ENCODE results near the gene HSH2D. TPM values are rescaled to one million over a fixed set of nuclear protein-coding genes. Genes with fewer than 3 reads are reported as not detected.
A peak's percentile ranks its signal among the peaks of the same experiment; 100 is the strongest.

Gene HSH2D
- total and polyA plus RNA-seq, 9 of the 15 experiments (the other 6 are each of a cell fraction or from before 2014, with no cell fraction given) = 0.03 to 1.1 (median 0.35) TPM; not detected in 1

- peak; percentile 98 for TF ChIP-seq MGA (IDR thresholded peaks at IDR 0.05)
- TF ChIP-seq HMGXB4 (CRISPR knock-in tag; IDR thresholded peaks at IDR 0.05) = 0 out of 2 replicates have a peak, but pooled peaks have one; percentile 64
- no peak for TF ChIP-seq HOXB6 (CRISPR knock-in tag; IDR thresholded peaks at IDR 0.05; ENCODE audit: borderline replicate concordance)
- TF ChIP-seq AFF1 (IDR thresholded peaks at IDR 0.05; ENCODE audit: low read depth in 1 of 2, partially characterized antibody in 2 of 2) = no peak
- peak; percentile 47; the same call in 1 of the 2 replicates for TF ChIP-seq NR4A1 (CRISPR knock-in tag; IDR thresholded peaks at IDR 0.05)
- peak; percentile 55; the same call in 1 of the 2 replicates for TF ChIP-seq NR4A1 (tag; IDR thresholded peaks at IDR 0.05)
- TF ChIP-seq CBX2 (IDR thresholded peaks at IDR 0.05; ENCODE audit: insufficient read depth, low read length, poor library complexity, severe bottlenecking) = no peak
- no peak for TF ChIP-seq ZNF217 (CRISPR knock-in tag; IDR thresholded peaks at IDR 0.05)
- TF ChIP-seq EP400 (IDR thresholded peaks at IDR 0.05) = peak; percentile 61
Measured at GRCh38 chr19:16111160-16111908, 32.2 kb upstream of the HSH2D start, which contains the start of gene RAB8A (continued).

Measured in K562 (cell line).